DND-41 (cell line): ENCODE results near the gene KLK14.

Experiments used
- ATAC-seq: fragments of 200-7000 bp; cut with Tn5 transposase; 3 replicates; pipeline ENCODE4 v1.9.1; 2021; ENCODE audit warnings: low read depth; ENCODE audit not compliant: insufficient read depth
- DNase-seq: peaks from one replicate; pipeline ENCODE4 v3.0.0-alpha.2; 2020
- H2AFZ ChIP-seq: 2 replicates; pipeline ENCODE4 v1.6.0; 2012; ENCODE audit warnings: low read depth, low read length
- H3K27ac ChIP-seq: 2 replicates; pipeline ENCODE4 v1.5.1; 2012; ENCODE audit warnings: low read length, inconsistent platforms
- H3K27me3 ChIP-seq: fragments of 200-600 bp; sonication (generic); 2 replicates; pipeline ENCODE4 v1.6.0; 2012; ENCODE audit warnings: low read length, mild to moderate bottlenecking, inconsistent platforms; ENCODE audit not compliant: insufficient read depth, poor library complexity
- H3K36me3 ChIP-seq: 2 replicates; pipeline ENCODE4 v1.5.1; 2012; ENCODE audit warnings: low read length, inconsistent platforms; ENCODE audit not compliant: insufficient read depth
- H3K4me1 ChIP-seq: 2 replicates; pipeline ENCODE4 v1.5.1; 2012; ENCODE audit warnings: mild to moderate bottlenecking, low read length; ENCODE audit not compliant: insufficient read depth
- H3K4me2 ChIP-seq: 2 replicates; pipeline ENCODE4 v1.6.0; 2012; ENCODE audit warnings: mild to moderate bottlenecking, moderate library complexity, low read length, inconsistent platforms; ENCODE audit not compliant: insufficient read depth
- H3K4me3 ChIP-seq, 2 experiments: fragments of 200-600 bp in 1 of 2; shearing (Covaris generic) in 1 of 2; 2 replicates each; pipeline ENCODE4 v1.5.1; 2012 to 2016; ENCODE audit warnings: inconsistent platforms in 2 of 2, low read length in 2 of 2, mild to moderate bottlenecking in 2 of 2, low read depth in 1 of 2, moderate library complexity in 1 of 2
- H3K79me2 ChIP-seq: 2 replicates; pipeline ENCODE4 v1.6.0; 2012; ENCODE audit warnings: low read length, inconsistent platforms; ENCODE audit not compliant: insufficient read depth
- H3K9ac ChIP-seq: 2 replicates; pipeline ENCODE4 v1.6.0; 2012; ENCODE audit warnings: low read depth, mild to moderate bottlenecking, inconsistent platforms, low read length, moderate library complexity
- H3K9me3 ChIP-seq: 2 replicates; pipeline ENCODE4 v1.5.1; 2012; ENCODE audit warnings: low read length, moderate library complexity, mild to moderate bottlenecking, inconsistent platforms; ENCODE audit not compliant: insufficient read depth, severe bottlenecking
- H4K20me1 ChIP-seq: 2 replicates; pipeline ENCODE4 v1.6.0; 2012; ENCODE audit warnings: low read length; ENCODE audit not compliant: insufficient read depth
- CTCF ChIP-seq: IDR thresholded peaks from 2 replicates; pipeline ENCODE4 v1.5.1; 2012; ENCODE audit warnings: borderline replicate concordance, low read length, moderate library complexity, mild to moderate bottlenecking; ENCODE audit not compliant: poor library complexity, severe bottlenecking; ENCODE audit errors: extremely low read depth
- EZH2 ChIP-seq: IDR thresholded peaks from 3 replicates; pipeline ENCODE4 v1.6.1; 2012; ENCODE audit warnings: borderline replicate concordance, low read depth, mild to moderate bottlenecking, moderate library complexity, low read length, inconsistent platforms; ENCODE audit not compliant: severe bottlenecking

The KLK14 gene

DNA sequence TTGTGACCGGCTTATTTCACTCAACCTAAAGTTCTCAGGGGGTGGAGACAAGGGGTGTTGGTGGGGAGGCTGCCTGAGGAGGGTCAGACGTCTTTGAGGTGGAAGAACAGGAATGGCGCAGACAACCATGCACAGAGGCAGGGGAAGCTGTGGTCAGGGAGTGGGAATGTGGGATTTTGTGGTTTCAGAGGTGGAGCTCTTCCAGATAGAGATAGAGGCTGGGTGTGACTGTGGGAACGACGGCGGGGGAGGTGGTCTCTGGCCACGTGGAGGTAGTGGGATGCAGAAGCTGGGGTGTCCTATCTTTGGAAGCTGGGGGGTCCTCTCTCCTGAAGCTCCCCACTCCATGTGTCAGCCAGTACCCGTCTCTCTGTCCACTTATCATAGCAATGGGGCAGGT lies 7.8 kb upstream of the KLK14 start:
- H3K27ac ChIP-seq = no peak overlapping the region
- H3K36me3 ChIP-seq = no peaks in the 10 kb centered on the region
- ATAC-seq = no peak
- TF ChIP-seq CTCF = no peak
- H2AFZ ChIP-seq = no peak overlapping the region
- H3K9ac ChIP-seq = no peak overlapping the region
- no peak for DNase-seq
- no peak overlapping the region for H3K4me3 ChIP-seq
- H3K4me1 ChIP-seq = no peaks in the 10 kb centered on the region
- H3K27me3 ChIP-seq = no peaks in the 10 kb centered on the region
- H3K9me3 ChIP-seq = no peaks in the 10 kb centered on the region
- H4K20me1 ChIP-seq = peaks cover 6% of the 10 kb centered on the region
- no peak overlapping the region for H3K4me2 ChIP-seq
- no peaks in the 10 kb centered on the region for H3K79me2 ChIP-seq

GRCh38 chr19:51089786-51090185 lies 7.1 kb upstream of the KLK14 start:
- no peaks in the 10 kb centered on the region for H3K4me1 ChIP-seq
- H3K79me2 ChIP-seq = no peaks in the 10 kb centered on the region
- no peak for TF ChIP-seq CTCF
- TF ChIP-seq EZH2 = no peak
- ATAC-seq = no peak
- no peak overlapping the region for H3K9ac ChIP-seq
- H4K20me1 ChIP-seq = peaks cover 6% of the 10 kb centered on the region
- H2AFZ ChIP-seq = no peak overlapping the region
- no peak overlapping the region for H3K4me2 ChIP-seq
- H3K9me3 ChIP-seq = no peaks in the 10 kb centered on the region
- no peak overlapping the region for H3K4me3 ChIP-seq
- H3K27me3 ChIP-seq = no peaks in the 10 kb centered on the region
- DNase-seq = no peak
- no peaks in the 10 kb centered on the region for H3K36me3 ChIP-seq
- no peak overlapping the region for H3K27ac ChIP-seq

DNA sequence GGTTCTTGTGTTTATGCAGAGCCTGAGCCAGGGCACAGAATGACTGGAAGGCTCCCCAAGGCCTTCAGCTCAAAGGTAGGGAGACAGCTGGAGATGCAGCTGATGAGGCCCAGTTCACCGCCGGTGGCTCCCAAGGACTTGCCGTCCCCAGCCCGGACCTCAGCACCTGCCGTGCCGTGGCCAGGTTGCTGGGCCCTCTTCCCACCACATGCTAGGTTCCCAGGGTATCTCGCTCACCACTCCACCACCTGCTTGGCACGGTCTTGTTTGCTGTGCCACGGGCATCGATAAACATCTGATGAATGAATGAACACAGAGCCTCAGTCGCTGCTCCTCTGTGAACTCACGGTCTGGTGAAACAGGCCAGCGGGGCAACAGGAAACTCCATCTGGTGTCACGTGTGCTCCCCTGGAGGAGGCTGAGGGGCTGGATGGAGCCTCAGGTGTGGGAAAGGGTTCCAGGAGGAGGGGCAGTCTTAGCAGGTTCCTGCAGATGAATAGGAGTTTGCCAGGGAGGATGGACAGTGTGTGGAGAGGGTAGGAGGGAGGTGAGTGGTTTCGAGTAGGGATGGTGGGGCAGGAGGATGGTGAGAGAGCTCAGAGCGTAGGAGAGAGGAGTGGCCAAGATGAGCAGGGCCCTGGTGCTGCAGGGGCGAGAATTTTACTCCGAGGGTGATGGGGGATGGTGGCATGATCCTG lies 3.6 kb upstream of the KLK14 start:
- TF ChIP-seq CTCF (no peak), EZH2 (no peak)
- Histone ChIP-seq H2AFZ (no peak overlapping the region), H3K27ac (no peak overlapping the region), H3K4me3 (no peak overlapping the region), H3K9me3 (no peaks in the 10 kb centered on the region), H3K4me2 (no peak overlapping the region), H3K4me1 (no peaks in the 10 kb centered on the region), H3K79me2 (no peaks in the 10 kb centered on the region), H3K9ac (no peak overlapping the region), H3K27me3 (no peaks in the 10 kb centered on the region), H4K20me1 (no peaks in the 10 kb centered on the region), H3K36me3 (no peaks in the 10 kb centered on the region)
- no peak for DNase-seq
- no peak for ATAC-seq

GRCh38 chr19:51084505-51084904 lies 1.8 kb upstream of the KLK14 start:
- Histone ChIP-seq H3K4me2 (no peak overlapping the region), H3K27ac (no peak overlapping the region), H4K20me1 (no peaks in the 10 kb centered on the region), H3K36me3 (no peaks in the 10 kb centered on the region), H3K27me3 (no peaks in the 10 kb centered on the region), H3K9me3 (no peaks in the 10 kb centered on the region), H3K4me1 (no peaks in the 10 kb centered on the region), H3K4me3 (no peak overlapping the region), H3K9ac (no peak overlapping the region), H2AFZ (no peak overlapping the region), H3K79me2 (no peaks in the 10 kb centered on the region)
- DNase-seq = no peak
- TF ChIP-seq EZH2 (no peak), CTCF (no peak)
- no peak for ATAC-seq
